Measurements from ENCODE around the gene BPIFB2. TPM values are rescaled to one million over a fixed set of nuclear protein-coding genes. Genes with fewer than 3 reads are reported as not detected.

BPIFB2 gene
- total and polyA plus RNA-seq, 2 donors (not counting 3 experiments of a cell fraction or from before 2014, with no cell fraction given), result not detected

- Histone ChIP-seq H3K36me3 (ENCODE audit: control insufficient read depth in 2 of 2, extremely low read depth in 1 of 2, insufficient read depth in 2 of 2, low read length in 2 of 2) (no peaks in the 10 kb centered on the region), H4K20me1 (replicated peaks; ENCODE audit: control insufficient read depth, extremely low read depth, insufficient read depth, low read length) (no peaks in the 10 kb centered on the region), H3K27me3 (ENCODE audit: control insufficient read depth in 2 of 2, insufficient read depth in 2 of 2, low read length in 2 of 2) (no peaks in the 10 kb centered on the region), H3K4me3 (replicated peaks in 1 of 3; ENCODE audit: insufficient read depth in 1 of 3, low read depth in 1 of 3, low read length in 3 of 3) (no peak overlapping the region), H3K79me2 (ENCODE audit: control insufficient read depth, insufficient read depth, low read length) (no peaks in the 10 kb centered on the region), H3K9me1 (replicated peaks; ENCODE audit: control insufficient read depth, extremely low read depth, insufficient read depth, low read length) (no peaks in the 10 kb centered on the region), H3K4me1 (ENCODE audit: control insufficient read depth, extremely low read depth, insufficient read depth, low read length) (no peaks in the 10 kb centered on the region), H3K27ac (ENCODE audit: insufficient read depth, low read depth, low read length) (no peak overlapping the region), H3K9ac (replicated peaks; ENCODE audit: extremely low read depth, insufficient read depth, low read length) (no peak overlapping the region), H3K9me3 (replicated peaks; ENCODE audit: control insufficient read depth, insufficient read depth, low read length) (no peaks in the 10 kb centered on the region), H2AFZ (ENCODE audit: low read depth, low read length) (no peak overlapping the region), H3K4me2 (ENCODE audit: insufficient read depth, low read length) (no peak overlapping the region)
- TF ChIP-seq GATA2 (IDR thresholded peaks at IDR 0.05; ENCODE audit: insufficient read depth, insufficient read length, low read depth, low read length), result no peak
- no peak for DNase-seq (ENCODE audit: low read depth, low spot score)
- dilution Hi-C loops (cut with MboI; ENCODE audit: extremely low pct_ligation_motif_present, low sequenced_read_pairs) (no loop called here), intact Hi-C loops (cut with micrococcal nuclease) (no loop called here)
- ChIA-PET CTCF (no interaction called here), POLR2A (no interaction called here)
- BruUV-seq (replicated peaks), result no TSS peak
- FAIRE-seq, result no peak
Measured at GRCh38 chr20:33026072-33026778, 18.7 kb downstream of the BPIFB2 start.

- no peaks in the 10 kb centered on the region for H3K9me1 ChIP-seq (replicated peaks; ENCODE audit: control insufficient read depth, extremely low read depth, insufficient read depth, low read length)
- no peak overlapping the region for H2AFZ ChIP-seq (ENCODE audit: low read depth, low read length)
- H3K27me3 ChIP-seq (ENCODE audit: control insufficient read depth in 2 of 2, insufficient read depth in 2 of 2, low read length in 2 of 2), result no peaks in the 10 kb centered on the region
- no peaks in the 10 kb centered on the region for H3K4me1 ChIP-seq (ENCODE audit: control insufficient read depth, extremely low read depth, insufficient read depth, low read length)
- TF ChIP-seq FOS (IDR thresholded peaks at IDR 0.05; ENCODE audit: borderline replicate concordance, insufficient read depth, low read length), result no peak
- no peak for TF ChIP-seq EZH2 (IDR thresholded peaks at IDR 0.05; ENCODE audit: borderline replicate concordance, low read depth, low read length, severe bottlenecking)
- no peak for TF ChIP-seq MYC (IDR thresholded peaks at IDR 0.05; ENCODE audit: low read depth, low read length)
- TF ChIP-seq POLR2A (IDR thresholded peaks at IDR 0.05; ENCODE audit: low read depth, low read length), result no peak
- CTCF ChIA-PET, result no interaction called here
- no peaks in the 10 kb centered on the region for H4K20me1 ChIP-seq (replicated peaks; ENCODE audit: control insufficient read depth, extremely low read depth, insufficient read depth, low read length)
- H3K79me2 ChIP-seq (ENCODE audit: control insufficient read depth, insufficient read depth, low read length), result no peaks in the 10 kb centered on the region
- no peak overlapping the region for H3K9ac ChIP-seq (replicated peaks; ENCODE audit: extremely low read depth, insufficient read depth, low read length)
- no peak for DNase-seq (ENCODE audit: low read depth, low spot score)
- no peak overlapping the region for H3K4me2 ChIP-seq (ENCODE audit: insufficient read depth, low read length)
- intact Hi-C loops (cut with micrococcal nuclease) (no loop called here), dilution Hi-C loops (cut with MboI; ENCODE audit: extremely low pct_ligation_motif_present, low sequenced_read_pairs) (no loop called here)
- BruUV-seq (replicated peaks), result no TSS peak
- H3K36me3 ChIP-seq (ENCODE audit: control insufficient read depth in 2 of 2, extremely low read depth in 1 of 2, insufficient read depth in 2 of 2, low read length in 2 of 2), result no peaks in the 10 kb centered on the region
- H3K9me3 ChIP-seq (replicated peaks; ENCODE audit: control insufficient read depth, insufficient read depth, low read length), result no peaks in the 10 kb centered on the region
- H3K4me3 ChIP-seq (replicated peaks in 1 of 3; ENCODE audit: insufficient read depth in 1 of 3, low read depth in 1 of 3, low read length in 3 of 3), result no peak overlapping the region
- H3K27ac ChIP-seq (ENCODE audit: insufficient read depth, low read depth, low read length), result no peak overlapping the region
- POLR2A ChIA-PET, result no interaction called here
- FAIRE-seq, result no peak
Measured at GRCh38 chr20:33026779-33027759, 19.6 kb downstream of the BPIFB2 start.

Measured in endothelial cell of umbilical vein (primary cell).